D721Med (cell line): ENCODE measurements around the gene C3orf62.
"Not testable (repeated sequence)": the region's sequence is repeated elsewhere in the genome, so short reads cannot be mapped to it uniquely, and the experiment has no call there.

Experiments used
- DNase-seq: peaks from one replicate; pipeline ENCODE4 v3.0.0; 2011; ENCODE audit warnings: low spot score; ENCODE audit not compliant: insufficient read length
- FAIRE-seq: peaks from 2 replicates; lab custom pipeline; 2011; peaks lifted over from hg19 to GRCh38; lab: Jason Lieb, UNC
- CTCF ChIP-seq: IDR thresholded peaks from 2 replicates; pipeline ENCODE4 v1.5.1; 2012; ENCODE audit warnings: mild to moderate bottlenecking, control low read depth; ENCODE audit not compliant: insufficient read depth; ENCODE audit errors: missing control alignments

Gene C3orf62

GRCh38 chr3:49237344-49237743 lies 39.7 kb downstream of the C3orf62 start:
- FAIRE-seq: no peak
- TF ChIP-seq CTCF: no peak
- no peak for DNase-seq

GRCh38 chr3:49236226-49236625 lies 40.8 kb downstream of the C3orf62 start:
- no peak for TF ChIP-seq CTCF
- no peak for DNase-seq
- no peak for FAIRE-seq

GRCh38 chr3:49228817-49229216 lies 48.2 kb downstream of the C3orf62 start:
- DNase-seq, FAIRE-seq: not testable (repeated sequence)

GRCh38 chr3:49222002-49222401 lies 55.0 kb downstream of the C3orf62 start:
- FAIRE-seq (no peak), DNase-seq (no peak)
- TF ChIP-seq CTCF: no peak

- FAIRE-seq, DNase-seq: not testable (repeated sequence)
Measured at GRCh38 chr3:49220985-49221563, 56.0 kb downstream of the C3orf62 start.

GRCh38 chr3:49219132-49219531 lies 57.9 kb downstream of the C3orf62 start:
- no peak for TF ChIP-seq CTCF
- FAIRE-seq (no peak), DNase-seq (no peak)
